ENCODE measurements around the gene NKD1. TPM values are rescaled to one million over a fixed set of nuclear protein-coding genes. Genes with fewer than 3 reads are reported as not detected.

Gene NKD1
- total RNA-seq, 1 donor: not detected

GRCh38 chr16:50632927-50633800 lies 85.0 kb downstream of the NKD1 start:
- no peak overlapping the region for H3K4me3 ChIP-seq (ENCODE audit: low read depth, low read length)
- TF ChIP-seq CTCF (IDR thresholded peaks at IDR 0.05; ENCODE audit: insufficient read depth, low read depth, low read length): no peak
- DNase-seq (ENCODE audit: low read depth): no peak

- no peak overlapping the region for H3K4me3 ChIP-seq (ENCODE audit: low read depth, low read length)
- no peak for TF ChIP-seq CTCF (IDR thresholded peaks at IDR 0.05; ENCODE audit: insufficient read depth, low read depth, low read length)
- no peak for DNase-seq (ENCODE audit: low read depth)
These were observed 85.9 kb downstream of the NKD1 start for GRCh38 chr16:50634090-50634489.

GRCh38 chr16:50634947-50635346 lies 86.8 kb downstream of the NKD1 start:
- no peak for TF ChIP-seq CTCF (IDR thresholded peaks at IDR 0.05; ENCODE audit: insufficient read depth, low read depth, low read length)

GRCh38 chr16:50635505-50636392 lies 87.6 kb downstream of the NKD1 start:
- DNase-seq (ENCODE audit: low read depth): no peak
- TF ChIP-seq CTCF (IDR thresholded peaks at IDR 0.05; ENCODE audit: insufficient read depth, low read depth, low read length): no peak
- H3K4me3 ChIP-seq (ENCODE audit: low read depth, low read length): no peak overlapping the region

More at GRCh38 chr16:50634947-50635346, 86.8 kb downstream of the NKD1 start:
- no peak for DNase-seq (ENCODE audit: low read depth)
- no peak overlapping the region for H3K4me3 ChIP-seq (ENCODE audit: low read depth, low read length)

- no peak overlapping the region for H3K4me3 ChIP-seq (ENCODE audit: low read depth, low read length)
- DNase-seq (ENCODE audit: low read depth): no peak
- no peak for TF ChIP-seq CTCF (IDR thresholded peaks at IDR 0.05; ENCODE audit: insufficient read depth, low read depth, low read length)
These were observed 88.7 kb downstream of the NKD1 start for GRCh38 chr16:50636753-50637374.

- no peak overlapping the region for H3K4me3 ChIP-seq (ENCODE audit: low read depth, low read length)
- no peak for TF ChIP-seq CTCF (IDR thresholded peaks at IDR 0.05; ENCODE audit: insufficient read depth, low read depth, low read length)
- no peak for DNase-seq (ENCODE audit: low read depth)
These were observed 89.8 kb downstream of the NKD1 start for GRCh38 chr16:50637716-50638602.

All from fibroblast of villous mesenchyme (primary cell).